OCI-LY7 (cell line): ENCODE measurements around the gene PAFAH2. TPM values are rescaled to one million over a fixed set of nuclear protein-coding genes. Genes with fewer than 3 reads are reported as not detected.

ENCODE experiments used
- BruUV-seq: library from RNA; stranded (reverse); fragments of 400-500 nt; replicated peaks from 2 replicates; lab custom pipeline; 2021; lab: Mats Ljungman, UMichigan
- CTCF ChIA-PET: fragments of 300-600 bp; sonication (Branson Sonifier 250); formaldehyde crosslinking; loops from one replicate; lab custom pipeline; 2022; ENCODE audit warnings: antibody characterized with exemption; ENCODE audit not compliant: unreplicated experiment; lab: Charles Lee
- POLR2A ChIA-PET: fragments of 300-600 bp; sonication (Branson Sonifier 250); formaldehyde crosslinking; loops from one replicate; lab custom pipeline; 2022; ENCODE audit warnings: antibody characterized with exemption; lab: Charles Lee
- DNase-seq: peaks from one replicate; pipeline ENCODE4 v3.0.0-alpha.2; 2015; ENCODE audit warnings: low spot score
- H2AFZ ChIP-seq: fragments of 200-600 bp; sonication (generic), shearing (Covaris generic); 2 replicates; pipeline ENCODE4 v1.6.1; 2014; ENCODE audit warnings: mild to moderate bottlenecking, antibody characterized with exemption, low read length, moderate library complexity
- H3K27ac ChIP-seq: fragments of 200-600 bp; sonication (generic); 2 replicates; pipeline ENCODE4 v1.5.1; 2014; ENCODE audit warnings: mixed run types, low read depth, mild to moderate bottlenecking, moderate library complexity, low read length, inconsistent platforms; ENCODE audit not compliant: poor library complexity, severe bottlenecking
- H3K36me3 ChIP-seq: fragments of 200-600 bp; sonication (generic); 2 replicates; pipeline ENCODE4 v1.6.1; 2014; ENCODE audit warnings: mild to moderate bottlenecking, antibody characterized with exemption, low read length, moderate library complexity, mixed read lengths; ENCODE audit not compliant: insufficient read depth
- H3K4me1 ChIP-seq: fragments of 200-600 bp; sonication (generic); 2 replicates; pipeline ENCODE4 v1.5.1; 2014; ENCODE audit warnings: mild to moderate bottlenecking, low read length; ENCODE audit not compliant: insufficient read depth, poor library complexity, severe bottlenecking
- H3K4me2 ChIP-seq: fragments of 200-600 bp; sonication (generic); 2 replicates; pipeline ENCODE4 v1.6.1; 2014; ENCODE audit warnings: mild to moderate bottlenecking, low read length
- H3K4me3 ChIP-seq: fragments of 200-600 bp; sonication (generic); 2 replicates; pipeline ENCODE4 v1.5.1; 2014; ENCODE audit warnings: mild to moderate bottlenecking, low read depth, low read length; ENCODE audit not compliant: poor library complexity, severe bottlenecking
- H3K79me2 ChIP-seq: fragments of 200-600 bp; sonication (generic); 2 replicates; pipeline ENCODE4 v1.6.1; 2016; ENCODE audit warnings: low read depth, mild to moderate bottlenecking, low read length, moderate library complexity, mixed read lengths; ENCODE audit not compliant: insufficient read depth
- H3K9me2 ChIP-seq: fragments of 200-600 bp; sonication (generic); 2 replicates; pipeline ENCODE4 v1.6.1; 2016; ENCODE audit warnings: mild to moderate bottlenecking, low read length, mixed read lengths; ENCODE audit not compliant: insufficient read depth
- H3K9me3 ChIP-seq: fragments of 200-600 bp; sonication (generic); 2 replicates; pipeline ENCODE4 v1.6.1; 2014; ENCODE audit warnings: mild to moderate bottlenecking, mixed run types, low read length, mixed read lengths
- H4K20me1 ChIP-seq: fragments of 200-600 bp; sonication (generic); 2 replicates; pipeline ENCODE4 v1.6.1; 2014; ENCODE audit warnings: mild to moderate bottlenecking, antibody characterized with exemption, low read length, moderate library complexity, mixed read lengths; ENCODE audit not compliant: insufficient read depth
- CTCF ChIP-seq: fragments of 200-600 bp; sonication (generic); conservative IDR thresholded peaks from 2 replicates; pipeline ENCODE4 v1.5.1; 2014; ENCODE audit warnings: mild to moderate bottlenecking, antibody characterized with exemption, low read length, moderate library complexity, mixed read lengths
- EZH2phosphoT487 ChIP-seq: fragments of 200-600 bp; sonication (generic); IDR thresholded peaks from 2 replicates; pipeline ENCODE4 v1.6.1; 2018; ENCODE audit warnings: low read depth, borderline replicate concordance, mild to moderate bottlenecking, mixed run types, antibody characterized with exemption, low read length, moderate library complexity, mixed read lengths
- intact Hi-C: fragments of 100-400 bp; cut with micrococcal nuclease; formaldehyde crosslinking; loops from one replicate; pipeline ENCODE4 v1.10.0; 2022; ENCODE audit not compliant: unreplicated experiment
- total RNA-seq, 2 experiments: library from RNA; depleted of rRNA in 1 of 2; stranded (reverse); fragments of >200 nt in 1 of 2; shearing (Covaris generic) in 1 of 2; gene quantifications; 2 replicates each; pipeline ENCODE4 v1.2.3, GENCODE V29; 2014 to 2022

The PAFAH2 gene
- total RNA-seq, 2 experiments from 2014 or later, result 2.9 to 7.3 TPM

- TF ChIP-seq EZH2phosphoT487, result no peak
- no peak for TF ChIP-seq CTCF
- Histone ChIP-seq H3K4me1 (peaks cover 4% of the 10 kb centered on the region), H2AFZ (no peak overlapping the region), H3K27ac (no peak overlapping the region), H3K36me3 (no peaks in the 10 kb centered on the region), H3K9me2 (no peaks in the 10 kb centered on the region), H3K79me2 (no peaks in the 10 kb centered on the region), H3K9me3 (no peaks in the 10 kb centered on the region), H4K20me1 (no peaks in the 10 kb centered on the region), H3K4me3 (no peak overlapping the region), H3K4me2 (no peak overlapping the region)
- no peak for DNase-seq
- intact Hi-C loops, result no loop called here
- BruUV-seq, result no TSS peak
- ChIA-PET CTCF (no interaction called here), POLR2A (no interaction called here)
These were observed 26.0 kb upstream of the PAFAH2 start for GRCh38 chr1:26023826-26024225.

DNA sequence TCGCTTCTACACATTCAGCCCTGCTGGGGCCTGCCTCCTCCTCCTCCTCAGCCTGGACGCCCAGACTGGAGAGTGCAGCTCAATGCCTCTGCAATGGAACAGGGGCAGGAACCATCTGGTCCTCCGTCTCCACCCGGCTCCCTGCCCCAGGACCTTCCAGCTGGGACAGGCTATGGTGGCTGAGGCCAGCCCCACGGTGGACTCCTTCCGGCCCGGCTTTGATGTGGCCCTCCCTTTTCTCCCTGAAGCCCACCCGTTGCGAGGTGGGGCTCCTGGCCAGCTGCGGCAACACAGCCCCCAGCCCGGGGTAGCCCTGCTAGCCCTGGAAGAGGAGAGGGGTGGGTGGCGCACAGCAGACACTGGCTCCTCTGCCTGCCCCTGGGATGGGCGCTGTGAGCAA is 25.1 kb upstream of the PAFAH2 start:
- no peak for DNase-seq
- Histone ChIP-seq H3K9me2 (no peaks in the 10 kb centered on the region), H3K9me3 (no peaks in the 10 kb centered on the region), H3K4me3 (no peak overlapping the region), H3K4me1 (peaks cover 4% of the 10 kb centered on the region), H3K36me3 (no peaks in the 10 kb centered on the region), H4K20me1 (no peaks in the 10 kb centered on the region), H2AFZ (no peak overlapping the region), H3K27ac (no peak overlapping the region), H3K79me2 (no peaks in the 10 kb centered on the region), H3K4me2 (no peak overlapping the region)
- intact Hi-C loops, result no loop called here
- TF ChIP-seq EZH2phosphoT487 (no peak), CTCF (no peak)
- no TSS peak for BruUV-seq
- ChIA-PET CTCF (no interaction called here), POLR2A (no interaction called here)

- TF ChIP-seq EZH2phosphoT487 (no peak), CTCF (no peak)
- Histone ChIP-seq H3K79me2 (no peaks in the 10 kb centered on the region), H3K4me1 (peaks cover 4% of the 10 kb centered on the region), H3K36me3 (no peaks in the 10 kb centered on the region), H3K27ac (no peak overlapping the region), H4K20me1 (no peaks in the 10 kb centered on the region), H3K9me3 (no peaks in the 10 kb centered on the region), H3K9me2 (no peaks in the 10 kb centered on the region), H2AFZ (no peak overlapping the region), H3K4me3 (no peak overlapping the region), H3K4me2 (no peak overlapping the region)
- intact Hi-C loops, result no loop called here
- BruUV-seq, result no TSS peak
- DNase-seq, result no peak
- POLR2A ChIA-PET, result interaction anchor here (0.6 kb wide), 1 partner anchor 96 kb away, joined by 3 read pairs; no protein-coding TSS in a partner anchor
- CTCF ChIA-PET, result no interaction called here
These were observed 24.5 kb upstream of the PAFAH2 start for GRCh38 chr1:26022404-26022779.
